Erythroblast (primary cell): ENCODE measurements around the gene ALDOA.

Experiments
- GATA1 ChIP-seq: IDR thresholded peaks from 2 replicates; pipeline ENCODE4 v1.6.1; 2011; ENCODE audit warnings: low read depth, mild to moderate bottlenecking, control low read depth, low read length, moderate library complexity
- POLR2A ChIP-seq: IDR thresholded peaks from 2 replicates; pipeline ENCODE4 v1.6.1; 2011; ENCODE audit warnings: mild to moderate bottlenecking, low read length

DNA sequence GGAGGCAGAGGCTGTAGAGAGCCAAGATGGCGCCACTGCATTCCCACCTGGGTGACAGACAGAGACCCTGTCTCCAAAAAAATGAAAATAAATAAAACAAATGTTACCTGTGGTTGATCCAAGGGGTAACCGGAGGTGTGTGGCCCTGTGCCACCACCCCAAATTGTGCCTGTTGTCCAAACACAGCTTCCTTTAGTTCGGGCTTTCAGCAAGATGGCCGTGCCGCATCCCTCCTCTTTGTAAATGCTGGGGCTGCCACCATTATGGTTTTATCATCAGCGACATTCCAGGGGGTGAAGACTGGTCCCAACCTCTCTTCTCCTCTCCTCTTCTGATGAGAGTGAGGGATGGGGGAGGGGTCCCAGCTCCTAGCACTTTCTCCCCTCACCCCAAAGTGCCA, 42.7 kb upstream of the ALDOA start, which contains the start of gene C16orf92:
- TF ChIP-seq GATA1 (no peak), POLR2A (no peak)
